ENCODE results near the gene IFNA14.
"Not testable (repeated sequence)": the region's sequence is repeated elsewhere in the genome, so short reads cannot be mapped to it uniquely, and the experiment has no call there.

GRCh38 chr9:21213411-21214326, 26.1 kb downstream of the IFNA14 start:
- TF ChIP-seq CTCF (IDR thresholded peaks at IDR 0.05; ENCODE audit: insufficient read depth, low read length) = peak; percentile 19
- TF ChIP-seq REST (IDR thresholded peaks at IDR 0.05; ENCODE audit: insufficient replicate concordance, low read depth) = not testable (repeated sequence)
